CD14-positive monocyte (primary cell): ENCODE measurements around the gene PRRC2B. TPM values are rescaled to one million over a fixed set of nuclear protein-coding genes. Genes with fewer than 3 reads are reported as not detected.

Experiments
- DNase-seq, 3 donors: peaks; one replicate each; pipeline ENCODE4 v3.0.0-alpha.2; 2011 to 2022
- H2AFZ ChIP-seq: 2 replicates; pipeline ENCODE4 v1.6.0; 2012; ENCODE audit warnings: mild to moderate bottlenecking, low read depth, low read length, inconsistent platforms; ENCODE audit not compliant: insufficient read depth, poor library complexity, severe bottlenecking
- H3K27ac ChIP-seq, 2 donors: 1 replicate in 1 of 2; 2 replicates in 1 of 2; pipeline ENCODE4 v1.5.1; 2012 to 2013; ENCODE audit warnings: low read length in 2 of 2, control low read depth in 1 of 2, inconsistent platforms in 1 of 2, low read depth in 1 of 2, mild to moderate bottlenecking in 1 of 2
- H3K27me3 ChIP-seq, 2 donors: one replicate each; pipeline versions ENCODE4 v1.6.0 to v1.6.1; 2011 to 2013; ENCODE audit warnings: low read length in 2 of 2; ENCODE audit not compliant: control insufficient read depth in 2 of 2, insufficient read depth in 2 of 2
- H3K36me3 ChIP-seq, 2 donors: replicated peaks in 1 of 2; 1 replicate in 1 of 2; 2 replicates in 1 of 2; pipeline versions ENCODE4 v1.5.1 to v1.6.1; 2012 to 2013; ENCODE audit warnings: low read length in 2 of 2, control low read depth in 1 of 2, inconsistent platforms in 1 of 2, mild to moderate bottlenecking in 1 of 2; ENCODE audit not compliant: insufficient read depth in 2 of 2, control insufficient read depth in 1 of 2
- H3K4me1 ChIP-seq, 2 donors: 1 replicate in 1 of 2; 2 replicates in 1 of 2; pipeline versions ENCODE4 v1.5.1 to v1.6.1; 2012 to 2013; ENCODE audit warnings: low read length in 2 of 2, control low read depth in 1 of 2, inconsistent platforms in 1 of 2, mild to moderate bottlenecking in 1 of 2, moderate library complexity in 1 of 2; ENCODE audit not compliant: insufficient read depth in 2 of 2, control insufficient read depth in 1 of 2
- H3K4me2 ChIP-seq: replicated peaks from 2 replicates; pipeline ENCODE3; 2012; ENCODE audit warnings: low read length, moderate library complexity, mild to moderate bottlenecking; ENCODE audit not compliant: poor library complexity, severe bottlenecking; ENCODE audit errors: extremely low read depth
- H3K4me3 ChIP-seq, 3 experiments: fragments of 200-600 bp in 1 of 3; sonication (generic) in 1 of 3; replicated peaks in 1 of 3; 1 replicate in 2 of 3; 2 replicates in 1 of 3; pipeline ENCODE4 v1.5.1; 2011 to 2013; ENCODE audit warnings: low read length in 3 of 3, mild to moderate bottlenecking in 3 of 3, control low read depth in 2 of 3, low read depth in 2 of 3, inconsistent platforms in 1 of 3, moderate library complexity in 1 of 3
- H3K79me2 ChIP-seq: 2 replicates; pipeline ENCODE4 v1.6.0; 2012; ENCODE audit warnings: mild to moderate bottlenecking, control low read depth, inconsistent platforms, low read length, moderate library complexity; ENCODE audit not compliant: insufficient read depth
- H3K9ac ChIP-seq: 2 replicates; pipeline ENCODE4 v1.6.0; 2017; ENCODE audit warnings: low read length, mild to moderate bottlenecking; ENCODE audit not compliant: insufficient read depth, poor library complexity, severe bottlenecking
- H3K9me3 ChIP-seq, 2 donors: replicated peaks in 1 of 2; 1 replicate in 1 of 2; 2 replicates in 1 of 2; pipeline versions ENCODE4 v1.5.1 to v1.6.1; 2012 to 2013; ENCODE audit warnings: low read length in 2 of 2, control low read depth in 1 of 2; ENCODE audit not compliant: control insufficient read depth in 1 of 2, insufficient read depth in 1 of 2
- H4K20me1 ChIP-seq: 2 replicates; pipeline ENCODE4 v1.6.0; 2012; ENCODE audit warnings: mild to moderate bottlenecking, low read length, control low read depth, moderate library complexity; ENCODE audit not compliant: insufficient read depth
- H3K27ac Mint-ChIP-seq, 7 donors: one replicate each; pipeline ENCODE4 v1.8.0; 2020; ENCODE audit warnings: mild to moderate bottlenecking in 7 of 7, mixed read lengths in 7 of 7, moderate library complexity in 6 of 7, inconsistent platforms in 2 of 7
- H3K27me3 Mint-ChIP-seq, 3 donors: one replicate each; pipeline ENCODE4 v1.8.0; 2021 to 2022; ENCODE audit warnings: low read depth in 3 of 3, mild to moderate bottlenecking in 3 of 3, mixed read lengths in 3 of 3, moderate library complexity in 3 of 3, inconsistent platforms in 1 of 3
- H3K36me3 Mint-ChIP-seq, 2 donors: one replicate each; pipeline ENCODE4 v1.8.0; 2020; ENCODE audit warnings: mixed read lengths in 2 of 2, inconsistent platforms in 1 of 2, mild to moderate bottlenecking in 1 of 2
- H3K4me1 Mint-ChIP-seq: one replicate; pipeline ENCODE4 v1.8.0; 2020; ENCODE audit warnings: mild to moderate bottlenecking, mixed read lengths
- H3K4me3 Mint-ChIP-seq, 2 donors: one replicate each; pipeline ENCODE4 v1.8.0; 2020; ENCODE audit warnings: mild to moderate bottlenecking in 2 of 2, mixed read lengths in 2 of 2, moderate library complexity in 1 of 2
- H3K9me3 Mint-ChIP-seq, 7 donors: one replicate each; pipeline ENCODE4 v1.8.0; 2020 to 2022; ENCODE audit warnings: mixed read lengths in 7 of 7, mild to moderate bottlenecking in 6 of 7, moderate library complexity in 6 of 7, inconsistent platforms in 2 of 7
- WGBS: methylation state at CpG from one replicate; pipeline ENCODE4 v1.1.5; 2013; ENCODE audit warnings: missing lambda C conversion rate; ENCODE audit not compliant: insufficient coverage; 5-methylcytosine and 5-hydroxymethylcytosine counted together
- intact Hi-C, 2 donors: fragments of 100-400 bp; cut with micrococcal nuclease; formaldehyde crosslinking; loops; one replicate each; pipeline versions ENCODE4 v1.15.0 to v1.15.1; 2023
- polyA plus RNA-seq, 3 donors: library from polyadenylated mRNA; depleted of rRNA in 1 of 3; unstranded in 2 of 3; stranded (reverse) in 1 of 3; fragments of 300-500 nt in 2 of 3; fragments of >200 nt in 1 of 3; fragmentation: Illumina TruSeq in 2 of 3; gene quantifications; 1 replicate in 2 of 3; 2 replicates in 1 of 3; pipeline ENCODE4 v1.2.3, GENCODE V29; 2012 to 2021
- TF ChIP-seq, protein P1 (sequence below): fragments of 200-600 bp; IDR thresholded peaks from one replicate; pipeline ENCODE4 v1.8.0; 2022; ENCODE audit warnings: antibody characterized with exemption, mild to moderate bottlenecking

The PRRC2B gene
- polyA plus RNA-seq, 3 donors: 2.8 to 36.2 (median 8.6) TPM

DNA sequence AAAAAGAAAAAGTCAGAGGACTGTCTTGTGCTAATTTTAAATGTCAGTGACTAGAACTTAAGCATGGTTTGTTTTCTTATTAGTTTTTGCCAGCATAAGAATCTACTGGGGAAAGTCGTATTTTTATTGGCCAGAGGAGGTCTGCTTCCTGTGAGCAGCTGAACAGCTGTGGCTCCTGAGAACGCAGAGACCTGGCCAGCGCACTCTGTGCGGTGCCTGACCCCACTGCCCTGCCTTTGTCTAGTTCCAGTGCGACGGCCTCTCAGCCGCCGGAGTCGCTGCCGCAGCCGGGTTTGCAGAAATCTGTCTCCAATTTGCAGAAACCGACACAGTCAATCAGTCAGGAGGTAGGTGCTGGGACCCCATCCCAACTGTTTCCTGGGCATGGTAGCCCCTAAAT, 42.5 kb downstream of the PRRC2B start:
- peaks cover 6 to 8% of the 10 kb centered on the region in 2 donors for H3K4me1 ChIP-seq
- no peak overlapping the region for H3K4me3 ChIP-seq
- Mint-ChIP-seq H3K27ac (peak overlapping the region in 2 of 7 donors; percentile 21 to 58), H3K4me3 (no peak overlapping the region), H3K9me3 (no peaks in the 10 kb centered on the region), H3K4me1 (peaks cover 10% of the 10 kb centered on the region), H3K36me3 (peaks cover 85 to 95% of the 10 kb centered on the region in 2 donors), H3K27me3 (peaks cover 0 to 2% (median 0%) of the 10 kb centered on the region in 3 donors)
- H2AFZ ChIP-seq: no peak overlapping the region
- 97% methylated on average over 10 of the region's 12 CpGs for WGBS
- H3K79me2 ChIP-seq: peaks cover 43% of the 10 kb centered on the region
- H3K27me3 ChIP-seq: no peaks in the 10 kb centered on the region
- DNase-seq: no peak
- no peak overlapping the region for H3K9ac ChIP-seq
- H3K4me2 ChIP-seq: no peak overlapping the region
- H3K27ac ChIP-seq: no peak overlapping the region
- peaks cover 74 to 94% of the 10 kb centered on the region in 2 donors for H3K36me3 ChIP-seq
- TF ChIP-seq, protein P1, sequence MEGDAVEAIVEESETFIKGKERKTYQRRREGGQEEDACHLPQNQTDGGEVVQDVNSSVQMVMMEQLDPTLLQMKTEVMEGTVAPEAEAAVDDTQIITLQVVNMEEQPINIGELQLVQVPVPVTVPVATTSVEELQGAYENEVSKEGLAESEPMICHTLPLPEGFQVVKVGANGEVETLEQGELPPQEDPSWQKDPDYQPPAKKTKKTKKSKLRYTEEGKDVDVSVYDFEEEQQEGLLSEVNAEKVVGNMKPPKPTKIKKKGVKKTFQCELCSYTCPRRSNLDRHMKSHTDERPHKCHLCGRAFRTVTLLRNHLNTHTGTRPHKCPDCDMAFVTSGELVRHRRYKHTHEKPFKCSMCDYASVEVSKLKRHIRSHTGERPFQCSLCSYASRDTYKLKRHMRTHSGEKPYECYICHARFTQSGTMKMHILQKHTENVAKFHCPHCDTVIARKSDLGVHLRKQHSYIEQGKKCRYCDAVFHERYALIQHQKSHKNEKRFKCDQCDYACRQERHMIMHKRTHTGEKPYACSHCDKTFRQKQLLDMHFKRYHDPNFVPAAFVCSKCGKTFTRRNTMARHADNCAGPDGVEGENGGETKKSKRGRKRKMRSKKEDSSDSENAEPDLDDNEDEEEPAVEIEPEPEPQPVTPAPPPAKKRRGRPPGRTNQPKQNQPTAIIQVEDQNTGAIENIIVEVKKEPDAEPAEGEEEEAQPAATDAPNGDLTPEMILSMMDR: no peak
- intact Hi-C loops: no loop called here
- peaks cover 67% of the 10 kb centered on the region for H4K20me1 ChIP-seq
- no peaks in the 10 kb centered on the region for H3K9me3 ChIP-seq

DNA sequence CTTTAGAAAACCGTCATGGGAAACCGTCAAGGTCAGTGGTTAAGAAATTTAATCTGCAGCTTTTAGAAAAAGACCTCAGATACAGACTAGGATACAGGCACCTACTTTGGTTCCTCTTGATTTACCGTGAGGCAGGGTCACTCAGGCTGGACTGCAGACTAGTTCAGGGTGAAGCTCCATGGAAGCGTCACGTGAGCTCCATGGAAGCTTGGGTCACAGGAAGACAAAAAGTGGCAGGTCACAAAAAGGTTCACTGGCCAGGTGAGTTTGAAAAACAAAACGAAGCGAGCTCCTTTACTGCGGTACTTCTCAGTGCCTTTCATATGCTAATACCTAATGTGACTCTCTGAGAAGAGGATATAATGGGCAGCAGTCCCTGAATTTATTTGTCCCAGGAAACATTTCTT, 43.0 kb downstream of the PRRC2B start:
- peaks cover 14% of the 10 kb centered on the region for H3K4me1 Mint-ChIP-seq
- no peak overlapping the region for H2AFZ ChIP-seq
- H3K4me3 Mint-ChIP-seq: no peak overlapping the region
- no peak for DNase-seq
- intact Hi-C loops: no loop called here
- TF ChIP-seq, protein P1: no peak
- 90% methylated on average over 5 of the region's 8 CpGs for whole genome bisulfite sequencing
- H3K79me2 ChIP-seq: peaks cover 43% of the 10 kb centered on the region
- no peak overlapping the region for H3K9ac ChIP-seq
- peaks cover 85 to 99% of the 10 kb centered on the region in 2 donors for H3K36me3 Mint-ChIP-seq
- no peak overlapping the region for H3K27ac ChIP-seq
- H3K4me3 ChIP-seq: no peak overlapping the region
- no peaks in the 10 kb centered on the region for H3K9me3 Mint-ChIP-seq
- peak overlapping the region in 2 of 7 donors; percentile 16 to 42 for H3K27ac Mint-ChIP-seq
- no peaks in the 10 kb centered on the region for H3K27me3 ChIP-seq
- H3K27me3 Mint-ChIP-seq: peaks cover 0 to 2% (median 0%) of the 10 kb centered on the region in 3 donors
- H4K20me1 ChIP-seq: peaks cover 72% of the 10 kb centered on the region
- H3K4me1 ChIP-seq: peaks cover 10 to 13% of the 10 kb centered on the region in 2 donors
- no peak overlapping the region for H3K4me2 ChIP-seq
- peaks cover 79 to 97% of the 10 kb centered on the region in 2 donors for H3K36me3 ChIP-seq
- H3K9me3 ChIP-seq: no peaks in the 10 kb centered on the region
